ENCODE data around the gene SLC30A1.

DNA sequence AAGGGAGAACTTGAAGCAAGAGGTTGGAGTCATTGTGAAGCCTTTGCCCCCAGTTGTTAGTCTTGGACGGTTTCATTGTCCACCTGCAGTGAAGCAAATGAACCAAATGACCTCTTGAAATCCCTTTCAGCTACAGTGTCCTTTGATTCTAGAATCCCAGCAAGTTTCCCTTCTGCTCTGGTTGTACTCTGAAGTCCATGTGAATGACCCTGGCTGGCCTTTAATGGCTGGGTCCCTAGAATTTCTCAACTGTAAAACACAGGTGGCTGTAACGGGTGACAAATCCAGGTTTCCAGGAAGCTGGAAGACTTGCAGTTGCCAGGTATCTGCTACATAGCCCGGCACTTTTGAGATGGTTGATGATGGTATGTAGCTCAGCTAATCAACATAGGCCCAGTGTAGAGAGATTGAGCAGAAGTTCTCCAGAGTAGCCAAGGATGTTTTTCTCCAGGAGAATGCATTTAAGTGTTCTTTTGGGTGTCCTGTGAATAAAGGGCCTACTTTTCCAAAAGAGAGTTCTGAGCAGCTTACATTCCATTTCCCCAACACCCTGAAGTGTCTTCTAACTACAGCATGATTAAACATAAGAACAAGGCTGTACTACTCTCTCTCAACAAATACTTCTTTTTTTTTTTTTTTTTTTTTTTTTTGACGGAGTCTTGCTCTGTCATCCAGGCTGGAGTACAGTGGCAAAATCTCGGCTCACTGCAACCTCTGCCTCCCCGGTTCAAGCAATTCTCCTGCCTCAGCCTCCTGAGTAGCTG, 17.6 kb upstream of the SLC30A1 start:
- TF ChIP-seq POLR2A (IDR thresholded peaks at IDR 0.05) (no peak), POLR2AphosphoS5 (IDR thresholded peaks at IDR 0.05) (no peak), CTCF (IDR thresholded peaks at IDR 0.05) (no peak)

All from sigmoid colon (tissue), 4 donors.